ENCODE results near the gene SMARCA5. TPM values are rescaled to one million over a fixed set of nuclear protein-coding genes. Genes with fewer than 3 reads are reported as not detected.

SMARCA5 gene, protein sequence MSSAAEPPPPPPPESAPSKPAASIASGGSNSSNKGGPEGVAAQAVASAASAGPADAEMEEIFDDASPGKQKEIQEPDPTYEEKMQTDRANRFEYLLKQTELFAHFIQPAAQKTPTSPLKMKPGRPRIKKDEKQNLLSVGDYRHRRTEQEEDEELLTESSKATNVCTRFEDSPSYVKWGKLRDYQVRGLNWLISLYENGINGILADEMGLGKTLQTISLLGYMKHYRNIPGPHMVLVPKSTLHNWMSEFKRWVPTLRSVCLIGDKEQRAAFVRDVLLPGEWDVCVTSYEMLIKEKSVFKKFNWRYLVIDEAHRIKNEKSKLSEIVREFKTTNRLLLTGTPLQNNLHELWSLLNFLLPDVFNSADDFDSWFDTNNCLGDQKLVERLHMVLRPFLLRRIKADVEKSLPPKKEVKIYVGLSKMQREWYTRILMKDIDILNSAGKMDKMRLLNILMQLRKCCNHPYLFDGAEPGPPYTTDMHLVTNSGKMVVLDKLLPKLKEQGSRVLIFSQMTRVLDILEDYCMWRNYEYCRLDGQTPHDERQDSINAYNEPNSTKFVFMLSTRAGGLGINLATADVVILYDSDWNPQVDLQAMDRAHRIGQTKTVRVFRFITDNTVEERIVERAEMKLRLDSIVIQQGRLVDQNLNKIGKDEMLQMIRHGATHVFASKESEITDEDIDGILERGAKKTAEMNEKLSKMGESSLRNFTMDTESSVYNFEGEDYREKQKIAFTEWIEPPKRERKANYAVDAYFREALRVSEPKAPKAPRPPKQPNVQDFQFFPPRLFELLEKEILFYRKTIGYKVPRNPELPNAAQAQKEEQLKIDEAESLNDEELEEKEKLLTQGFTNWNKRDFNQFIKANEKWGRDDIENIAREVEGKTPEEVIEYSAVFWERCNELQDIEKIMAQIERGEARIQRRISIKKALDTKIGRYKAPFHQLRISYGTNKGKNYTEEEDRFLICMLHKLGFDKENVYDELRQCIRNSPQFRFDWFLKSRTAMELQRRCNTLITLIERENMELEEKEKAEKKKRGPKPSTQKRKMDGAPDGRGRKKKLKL
- 37.0 and 51.5 TPM in 2 replicates for total RNA-seq

DNA sequence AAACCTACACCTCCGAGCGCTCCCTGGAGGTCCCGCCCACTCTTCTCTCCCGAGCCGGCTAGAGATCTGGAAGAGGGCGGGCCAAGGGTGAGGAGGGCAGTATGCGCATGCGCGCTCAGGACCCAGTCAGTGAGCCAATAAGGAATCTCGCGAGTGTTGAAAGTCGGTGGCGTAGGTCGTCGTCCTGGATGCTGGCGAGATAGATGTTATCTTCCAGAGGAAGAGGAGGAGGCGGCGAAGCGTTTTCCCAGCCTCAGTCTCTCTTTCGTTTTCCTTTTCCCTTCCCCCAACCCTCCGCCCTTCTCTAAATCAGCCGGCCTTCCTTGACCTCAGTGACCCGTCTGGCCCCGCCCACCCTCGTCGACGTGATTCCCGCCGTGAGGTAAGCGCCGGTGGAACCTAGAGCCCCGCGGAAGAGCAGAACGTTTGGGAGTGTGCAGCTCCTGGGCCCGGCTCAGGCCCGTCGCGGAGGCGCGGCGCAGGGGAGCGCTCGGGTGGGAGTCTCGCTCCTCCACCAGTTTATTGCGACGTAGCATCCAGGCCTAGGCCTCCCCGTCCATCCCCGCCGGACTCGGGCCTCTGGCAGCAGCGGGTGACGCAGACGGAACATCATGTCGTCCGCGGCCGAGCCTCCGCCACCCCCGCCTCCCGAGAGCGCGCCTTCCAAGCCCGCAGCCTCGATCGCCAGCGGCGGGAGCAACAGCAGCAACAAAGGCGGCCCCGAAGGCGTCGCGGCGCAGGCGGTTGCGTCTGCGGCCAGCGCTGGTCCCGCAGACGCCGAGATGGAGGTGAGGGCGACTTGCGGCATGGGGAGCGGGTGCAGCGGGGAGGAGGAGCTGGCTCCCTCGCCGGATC lies at the start of gene SMARCA5:
SMARCA5 (plus strand) TSS at position 389 of the 855 bp plus-strand sequence; CDS start at position 612, 223 bp downstream.

Other genes starting within 250 kb of the SMARCA5 start
- gene GAB1, start 176.8 kb upstream of the SMARCA5 start, total RNA-seq: 20.1 and 27.5 TPM in 2 replicates
- gene FREM3, start 187.0 kb downstream of the SMARCA5 start, total RNA-seq: not detected in 2 replicates

Measured in articular chondrocyte of knee joint (primary cell).